Skeletal muscle satellite cell (primary cell): ENCODE measurements around the gene MCU.
A peak's percentile ranks its signal among the peaks of the same experiment; 100 is the strongest.
"Not testable (repeated sequence)": the region's sequence is repeated elsewhere in the genome, so short reads cannot be mapped to it uniquely, and the experiment has no call there.

Experiments used
- H3K27me3 ChIP-seq: 2 replicates; pipeline ENCODE4 v1.7.0; 2013; ENCODE audit warnings: low read length; ENCODE audit not compliant: control insufficient read depth, insufficient read depth
- H3K36me3 ChIP-seq: 2 replicates; pipeline ENCODE4 v1.7.0; 2013; ENCODE audit warnings: mild to moderate bottlenecking, control low read depth, low read length; ENCODE audit not compliant: insufficient read depth
- H3K4me1 ChIP-seq: 2 replicates; pipeline ENCODE4 v1.7.0; 2013; ENCODE audit warnings: low read length; ENCODE audit not compliant: control insufficient read depth, insufficient read depth
- H3K4me2 ChIP-seq: 2 replicates; pipeline ENCODE4 v1.7.0; 2013; ENCODE audit warnings: mild to moderate bottlenecking, low read length
- H3K4me3 ChIP-seq: 2 replicates; pipeline ENCODE4 v1.7.0; 2013; ENCODE audit warnings: low read length
- H3K9ac ChIP-seq: 2 replicates; pipeline ENCODE4 v1.7.0; 2013; ENCODE audit warnings: mild to moderate bottlenecking, low read depth, low read length, moderate library complexity
- H3K9me3 ChIP-seq: replicated peaks from 2 replicates; pipeline ENCODE4 v1.7.0; 2013; ENCODE audit warnings: mild to moderate bottlenecking, control low read depth, low read length

MCU gene

DNA sequence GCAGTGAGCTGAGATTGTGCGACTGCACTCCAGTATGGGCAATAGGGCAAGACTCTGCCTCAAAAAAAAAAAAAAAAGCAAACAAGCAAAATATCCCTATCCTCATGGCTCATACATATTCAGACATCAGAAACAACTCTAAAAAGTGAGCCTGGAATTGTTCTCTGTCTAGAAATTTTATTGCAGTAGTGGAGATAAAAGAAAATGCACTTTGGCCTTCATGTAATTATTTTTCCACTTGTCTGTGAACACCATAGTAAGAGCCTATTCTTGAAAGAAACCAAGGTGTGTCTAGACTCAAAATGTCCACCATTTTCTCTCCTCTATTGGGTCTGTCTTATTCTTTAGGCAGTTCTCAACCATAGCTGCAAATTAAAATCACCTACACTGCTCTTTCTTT lies 30.5 kb upstream of the MCU start:
- H3K4me1 ChIP-seq = no peaks in the 10 kb centered on the region
- no peaks in the 10 kb centered on the region for H3K36me3 ChIP-seq
- H3K4me2 ChIP-seq = no peak overlapping the region
- no peak overlapping the region for H3K9ac ChIP-seq
- no peaks in the 10 kb centered on the region for H3K9me3 ChIP-seq
- no peak overlapping the region for H3K4me3 ChIP-seq
- H3K27me3 ChIP-seq = no peaks in the 10 kb centered on the region

DNA sequence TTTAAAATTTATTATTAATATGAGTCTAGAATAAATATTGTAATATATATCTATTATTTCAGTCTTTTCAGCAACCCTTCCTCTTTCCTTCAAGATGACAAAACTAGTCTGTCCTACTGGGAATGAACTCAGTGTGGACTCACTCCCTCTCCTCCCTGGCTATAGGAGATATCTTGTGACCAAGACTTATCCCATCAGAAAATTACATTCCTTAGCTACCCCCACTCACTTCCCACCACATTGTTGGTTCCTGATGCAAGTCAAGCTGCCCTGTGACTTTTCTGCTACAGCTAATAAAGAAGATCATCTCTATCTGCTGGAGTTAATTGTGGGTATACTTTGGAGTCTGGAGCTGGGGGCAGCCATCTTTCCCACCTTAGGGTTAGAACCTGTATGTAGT lies 28.0 kb upstream of the MCU start:
- Histone ChIP-seq H3K4me3 (no peak overlapping the region), H3K4me1 (no peaks in the 10 kb centered on the region), H3K4me2 (no peak overlapping the region), H3K9me3 (no peaks in the 10 kb centered on the region), H3K36me3 (no peaks in the 10 kb centered on the region), H3K9ac (no peak overlapping the region), H3K27me3 (no peaks in the 10 kb centered on the region)

DNA sequence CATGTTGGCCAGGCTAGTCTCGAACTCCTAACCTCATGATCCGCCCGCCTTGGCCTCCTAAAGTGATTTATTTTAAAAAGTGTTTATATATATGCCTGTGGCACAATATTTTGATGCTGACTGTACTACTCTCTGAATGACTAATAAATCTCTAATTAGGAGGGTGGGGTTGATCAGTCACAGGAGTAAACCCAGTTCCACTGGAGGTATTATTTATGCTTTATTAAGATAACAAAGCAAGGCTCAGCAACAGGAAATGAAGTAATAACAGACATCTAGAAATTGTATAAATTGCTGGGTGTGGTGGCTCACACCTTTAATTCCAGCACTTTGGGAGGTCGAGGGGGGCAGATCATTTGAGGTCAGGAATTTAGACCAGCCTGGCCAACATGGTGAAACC lies 26.0 kb upstream of the MCU start:
- no peaks in the 10 kb centered on the region for H3K9me3 ChIP-seq
- no peaks in the 10 kb centered on the region for H3K4me1 ChIP-seq
- no peaks in the 10 kb centered on the region for H3K36me3 ChIP-seq
- no peaks in the 10 kb centered on the region for H3K27me3 ChIP-seq
- no peak overlapping the region for H3K4me2 ChIP-seq
- H3K4me3 ChIP-seq = no peak overlapping the region
- no peak overlapping the region for H3K9ac ChIP-seq

DNA sequence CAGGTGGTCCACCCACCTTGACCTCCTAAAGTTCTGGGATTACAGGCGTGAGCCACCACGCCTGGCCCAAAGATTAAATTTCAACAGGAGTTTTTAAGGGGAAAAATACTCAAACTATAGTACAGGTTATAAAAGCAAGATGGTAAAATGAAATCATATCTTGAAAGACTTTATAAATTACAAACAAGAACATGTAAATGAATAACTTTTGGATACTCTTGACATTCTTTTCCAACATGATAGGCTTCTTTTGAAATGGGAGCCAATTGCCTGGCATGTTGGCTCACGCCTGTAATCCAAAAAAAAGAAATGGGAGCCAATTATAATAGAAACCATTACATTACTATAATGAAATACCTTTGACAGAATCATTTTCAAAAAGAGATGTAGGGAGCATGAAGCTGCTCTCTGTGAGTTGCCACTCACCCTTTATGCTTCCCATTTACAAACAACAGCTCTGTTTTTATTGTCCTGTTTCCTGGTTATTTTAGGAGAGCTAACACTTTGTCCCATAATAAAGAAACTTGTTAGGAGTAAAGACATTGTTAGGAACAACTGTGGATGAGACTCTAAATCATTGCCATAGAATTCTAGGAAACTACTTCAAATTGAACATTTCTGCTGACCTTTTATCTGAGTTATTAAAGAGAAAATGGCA lies 24.6 kb upstream of the MCU start:
- H3K4me3 ChIP-seq = no peak overlapping the region

DNA sequence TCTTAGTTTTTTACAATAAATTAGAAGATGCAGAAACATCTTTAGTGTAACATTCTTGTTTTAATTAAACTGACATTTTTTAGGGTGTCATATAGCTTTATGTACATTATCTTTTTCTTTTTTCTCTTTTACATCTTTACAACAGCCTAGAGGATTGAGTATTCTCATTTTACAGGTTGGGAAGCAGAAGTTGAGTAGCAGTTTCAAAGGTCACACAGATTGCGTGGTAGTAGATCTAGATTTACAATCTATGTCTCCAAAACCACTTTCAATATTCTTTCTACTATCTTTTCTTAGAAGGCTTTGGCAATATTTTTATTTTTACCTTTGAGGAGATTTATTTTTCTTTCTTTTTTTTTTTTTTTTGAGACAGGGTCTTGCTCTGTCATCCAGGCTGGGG lies 18.7 kb upstream of the MCU start:
- H3K9me3 ChIP-seq = no peaks in the 10 kb centered on the region
- H3K4me3 ChIP-seq = no peak overlapping the region
- H3K27me3 ChIP-seq = no peaks in the 10 kb centered on the region
- H3K36me3 ChIP-seq = no peaks in the 10 kb centered on the region
- H3K4me2 ChIP-seq = no peak overlapping the region
- peaks cover 18% of the 10 kb centered on the region for H3K4me1 ChIP-seq
- H3K9ac ChIP-seq = no peak overlapping the region

More for the DNA sequence above, 24.6 kb upstream of the MCU start:
- Histone ChIP-seq H3K9me3 (no peaks in the 10 kb centered on the region), H3K36me3 (no peaks in the 10 kb centered on the region), H3K27me3 (no peaks in the 10 kb centered on the region), H3K4me2 (no peak overlapping the region), H3K9ac (no peak overlapping the region), H3K4me1 (peaks cover 4% of the 10 kb centered on the region)

DNA sequence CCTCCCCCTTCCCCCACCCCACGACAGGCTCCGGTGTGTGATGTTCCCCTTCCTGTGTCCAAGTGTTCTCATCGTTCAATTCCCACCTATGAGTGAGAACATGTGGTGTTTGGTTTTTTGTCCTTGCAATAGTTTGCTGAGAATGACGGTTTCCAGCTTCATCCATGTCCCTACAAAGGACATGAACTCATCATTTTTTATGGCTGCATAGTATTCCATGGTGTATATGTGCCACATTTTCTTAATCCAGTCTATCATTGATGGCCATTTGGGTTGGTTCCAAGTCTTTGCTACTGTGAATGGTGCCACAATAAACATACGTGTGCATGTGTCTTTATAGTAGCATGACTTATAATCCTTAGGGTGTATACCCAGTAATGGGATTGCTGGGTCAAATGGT lies 17.8 kb upstream of the MCU start:
- not testable (repeated sequence) for H3K27me3 ChIP-seq, H3K36me3 ChIP-seq, H3K9me3 ChIP-seq, H3K9ac ChIP-seq, H3K4me3 ChIP-seq, H3K4me2 ChIP-seq
- peaks cover 18% of the 10 kb centered on the region for H3K4me1 ChIP-seq

DNA sequence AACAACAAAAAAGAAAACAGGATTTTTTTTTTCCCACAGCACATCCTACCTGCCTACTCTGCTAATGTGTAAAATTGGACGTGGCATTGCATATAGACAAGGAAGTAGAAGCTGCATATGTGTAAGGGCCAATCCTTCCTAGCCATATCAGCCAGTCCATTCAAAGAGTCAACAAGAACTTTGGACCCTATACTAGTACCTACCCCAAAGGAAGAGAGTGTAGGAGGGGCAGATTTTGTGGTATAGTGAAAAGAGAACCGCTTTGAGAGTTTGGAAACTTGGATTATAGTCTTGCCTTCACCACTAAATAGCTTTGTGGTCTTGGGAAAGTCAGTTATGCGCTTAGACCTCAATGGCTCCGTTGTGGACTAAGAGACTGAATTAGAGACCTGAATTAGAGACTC lies 12.1 kb upstream of the MCU start:
- Histone ChIP-seq H3K9ac (no peak overlapping the region), H3K27me3 (no peaks in the 10 kb centered on the region), H3K36me3 (no peaks in the 10 kb centered on the region), H3K4me3 (no peak overlapping the region), H3K9me3 (no peaks in the 10 kb centered on the region), H3K4me1 (peaks cover 14% of the 10 kb centered on the region), H3K4me2 (no peak overlapping the region)

DNA sequence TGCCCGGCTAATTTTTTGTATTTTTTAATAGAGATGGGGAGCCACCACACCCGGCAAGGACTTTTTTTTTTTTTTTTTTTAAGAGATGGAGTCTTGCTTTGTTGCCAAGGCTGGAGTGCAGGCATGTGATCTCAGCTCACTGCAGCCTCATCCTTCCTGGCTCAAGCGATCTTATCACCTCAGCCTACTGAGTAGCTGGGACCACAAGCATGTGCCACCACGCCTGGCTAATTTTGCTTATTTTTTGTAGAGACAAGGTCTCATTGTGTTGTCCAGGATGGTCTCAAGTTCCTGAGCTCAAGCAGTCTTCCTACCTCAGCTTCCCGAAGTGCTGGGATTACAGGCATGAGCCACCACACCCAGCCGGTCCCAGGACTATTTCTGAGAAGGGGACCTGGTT lies 9.3 kb upstream of the MCU start:
- H3K4me2 ChIP-seq = no peak overlapping the region
- no peaks in the 10 kb centered on the region for H3K36me3 ChIP-seq
- peaks cover 6% of the 10 kb centered on the region for H3K4me1 ChIP-seq
- H3K9me3 ChIP-seq = no peaks in the 10 kb centered on the region
- no peak overlapping the region for H3K4me3 ChIP-seq
- H3K27me3 ChIP-seq = no peaks in the 10 kb centered on the region
- no peak overlapping the region for H3K9ac ChIP-seq

DNA sequence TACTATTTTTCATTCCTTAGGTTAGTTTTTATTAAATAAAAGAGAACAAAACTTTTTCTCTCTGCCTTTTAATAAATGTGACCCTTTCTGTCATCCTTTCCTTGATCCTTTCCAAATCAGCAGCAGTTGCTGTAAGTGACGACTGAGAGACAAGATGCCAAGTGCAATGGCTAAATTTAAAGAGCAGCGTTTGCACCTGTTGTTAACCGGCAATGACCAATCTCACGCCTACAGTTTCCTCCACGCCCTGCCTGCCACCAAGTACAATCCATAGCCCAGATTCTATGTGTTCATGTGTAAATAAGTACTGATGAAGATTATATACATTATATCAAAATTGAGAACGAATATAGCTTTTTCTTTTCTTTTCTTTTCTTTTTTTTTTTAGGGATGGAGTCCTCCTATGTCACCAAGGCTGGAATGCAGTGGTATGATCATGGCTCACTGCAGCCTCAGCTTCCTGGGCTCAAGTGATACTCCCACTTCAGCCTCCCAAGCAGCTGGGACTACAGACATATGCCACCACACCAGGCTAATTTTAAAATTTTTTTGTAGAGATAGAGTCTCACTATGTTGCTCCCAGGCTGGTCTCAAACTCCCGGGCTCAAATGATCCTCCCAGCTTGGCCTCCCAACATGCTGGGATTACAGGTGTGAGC lies 6.5 kb upstream of the MCU start:
- Histone ChIP-seq H3K4me2 (no peak overlapping the region), H3K4me1 (peaks cover 22% of the 10 kb centered on the region), H3K4me3 (no peak overlapping the region), H3K9me3 (no peaks in the 10 kb centered on the region), H3K36me3 (no peaks in the 10 kb centered on the region), H3K27me3 (no peaks in the 10 kb centered on the region), H3K9ac (no peak overlapping the region)

DNA sequence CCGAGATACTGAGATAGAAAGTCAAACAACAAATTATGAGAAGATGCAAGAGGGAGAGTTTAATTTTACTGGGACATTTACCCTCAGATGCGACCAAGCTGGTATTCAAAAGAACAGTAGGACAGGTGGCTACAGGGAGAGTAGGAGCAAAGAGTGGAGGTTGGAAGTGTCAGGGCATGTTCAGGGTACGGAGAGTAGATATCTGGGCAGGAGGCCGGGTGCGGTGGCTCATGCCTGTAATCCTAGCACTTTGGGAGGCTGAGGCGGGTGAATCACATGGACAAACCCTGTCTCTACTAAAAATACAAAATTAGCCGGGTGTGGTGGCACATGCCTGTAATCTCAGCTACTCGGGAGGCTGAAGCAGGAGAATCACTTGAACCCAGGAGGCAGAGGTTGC lies 5.5 kb upstream of the MCU start:
- not testable (repeated sequence) for H3K9me3 ChIP-seq, H3K4me3 ChIP-seq, H3K9ac ChIP-seq, H3K4me2 ChIP-seq, H3K36me3 ChIP-seq, H3K27me3 ChIP-seq
- H3K4me1 ChIP-seq = peaks cover 28% of the 10 kb centered on the region

DNA sequence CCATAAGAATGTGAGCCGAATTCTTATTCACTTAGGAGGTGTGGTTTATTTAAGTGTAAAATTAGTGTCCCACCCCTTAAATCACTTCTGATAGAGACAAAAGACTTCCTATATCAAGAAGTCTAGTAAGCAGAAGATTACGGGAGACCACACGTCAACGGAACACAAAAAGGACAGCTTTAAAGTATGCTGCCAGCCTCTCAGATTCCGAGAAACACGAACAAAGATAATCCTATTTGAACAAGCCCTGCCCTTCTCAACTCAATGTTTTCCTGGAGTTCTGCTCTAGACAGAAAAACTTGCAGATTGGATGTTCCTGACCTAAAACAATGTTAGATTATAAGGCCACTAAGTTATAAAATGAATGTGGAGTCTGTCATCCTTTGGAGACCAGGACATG lies 4.9 kb upstream of the MCU start:
- Histone ChIP-seq H3K9me3 (no peaks in the 10 kb centered on the region), H3K27me3 (no peaks in the 10 kb centered on the region), H3K4me3 (no peak overlapping the region), H3K9ac (no peak overlapping the region), H3K4me1 (peaks cover 30% of the 10 kb centered on the region), H3K36me3 (no peaks in the 10 kb centered on the region), H3K4me2 (no peak overlapping the region)

DNA sequence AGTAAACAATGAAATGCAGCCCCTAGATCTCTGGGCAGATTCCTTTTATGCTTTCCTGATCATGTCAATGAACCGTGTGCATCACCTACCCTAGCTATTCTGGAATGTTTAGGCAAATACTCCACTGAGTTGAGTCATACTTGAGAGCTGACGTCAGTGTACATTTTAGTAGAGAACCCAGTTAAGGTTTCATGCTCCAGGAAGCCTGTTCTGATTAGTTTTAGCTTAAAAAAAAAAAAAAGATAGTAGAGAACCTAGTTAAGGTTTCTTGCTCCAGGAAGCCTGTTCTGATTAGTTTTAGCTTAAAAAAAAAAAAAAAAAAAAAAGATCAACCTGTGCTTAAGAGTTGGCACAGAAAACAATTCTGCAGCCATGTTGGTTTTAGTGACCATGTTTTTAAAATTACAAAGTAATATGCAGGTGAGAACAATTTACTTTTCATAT lies 3.7 kb upstream of the MCU start:
- H3K9me3 ChIP-seq = no peaks in the 10 kb centered on the region
- peak overlapping the region; percentile 12 for H3K4me2 ChIP-seq
- H3K4me1 ChIP-seq = peaks cover 31% of the 10 kb centered on the region
- no peaks in the 10 kb centered on the region for H3K36me3 ChIP-seq
- no peaks in the 10 kb centered on the region for H3K27me3 ChIP-seq
- no peak overlapping the region for H3K4me3 ChIP-seq
- H3K9ac ChIP-seq = no peak overlapping the region
